Measurements from ENCODE around the gene HCFC1. TPM values are rescaled to one million over a fixed set of nuclear protein-coding genes. Genes with fewer than 3 reads are reported as not detected.
"Not testable (repeated sequence)": the region's sequence is repeated elsewhere in the genome, so short reads cannot be mapped to it uniquely, and the experiment has no call there.

Gene HCFC1
- total and polyA plus RNA-seq, 5 experiments from 2014 or later, result 3.3 to 64.9 (median 11.9) TPM

- ATAC-seq (no peak), DNase-seq (no peak)
- H3K27ac Mint-ChIP-seq, result no peak overlapping the region
- H3K9me3 Mint-ChIP-seq, result no peaks in the 10 kb centered on the region
- no peak overlapping the region for H3K4me3 Mint-ChIP-seq
- peaks cover 6 to 23% (median 20%) of the 10 kb centered on the region in 4 donors for H3K4me1 Mint-ChIP-seq
- POLR2A ChIA-PET, result interaction anchor here (0.6 to 1.3 kb wide), 2 partner anchors 10 kb away, joined by 3 read pairs; no protein-coding TSS in a partner anchor
- H3K27me3 Mint-ChIP-seq, result no peaks in the 10 kb centered on the region
- H3K36me3 Mint-ChIP-seq, result no peaks in the 10 kb centered on the region
Measured at GRCh38 chrX:154000051-154000450, 28.4 kb upstream of the HCFC1 start.

- H3K9me3 Mint-ChIP-seq, result no peaks in the 10 kb centered on the region
- DNase-seq (no peak), ATAC-seq (no peak)
- POLR2A ChIA-PET, result interaction anchor here (0.6 kb wide), 1 partner anchor 11 kb away, joined by 3 read pairs; no protein-coding TSS in a partner anchor
- no peaks in the 10 kb centered on the region for H3K36me3 Mint-ChIP-seq
- H3K4me1 Mint-ChIP-seq, result peaks cover 6 to 23% (median 19%) of the 10 kb centered on the region in 4 donors
- no peak overlapping the region for H3K27ac Mint-ChIP-seq
- no peak overlapping the region for H3K4me3 Mint-ChIP-seq
- no peaks in the 10 kb centered on the region for H3K27me3 Mint-ChIP-seq
Measured at GRCh38 chrX:153999359-154000037, 27.9 kb upstream of the HCFC1 start.

GRCh38 chrX:153995504-153995903, 23.9 kb upstream of the HCFC1 start:
- Mint-ChIP-seq H3K27ac (peak overlapping the region in 1 of 10 donors; percentile 59), H3K27me3 (no peaks in the 10 kb centered on the region), H3K9me3 (peaks cover 0 to 2% (median 0%) of the 10 kb centered on the region in 9 donors), H3K4me1 (peaks cover 0 to 14% (median 7%) of the 10 kb centered on the region in 4 donors), H3K36me3 (no peaks in the 10 kb centered on the region), H3K4me3 (no peak overlapping the region)
- ATAC-seq, result no peak
- POLR2A ChIA-PET, result interaction anchor here (0.6 kb wide), 1 partner anchor 14 kb away, joined by 7 read pairs; no protein-coding TSS in a partner anchor
- no peak for DNase-seq

- ATAC-seq, H3K9me3 Mint-ChIP-seq, POLR2A ChIA-PET, H3K27ac Mint-ChIP-seq, H3K4me3 Mint-ChIP-seq, DNase-seq, H3K27me3 Mint-ChIP-seq, H3K36me3 Mint-ChIP-seq: not testable (repeated sequence)
- peaks cover 3 to 25% (median 17%) of the 10 kb centered on the region in 4 donors for H3K4me1 Mint-ChIP-seq
Measured at GRCh38 chrX:153994398-153994797, 22.8 kb upstream of the HCFC1 start.

- Mint-ChIP-seq H3K9me3 (peaks cover 0 to 2% (median 0%) of the 10 kb centered on the region in 9 donors), H3K4me3 (no peak overlapping the region), H3K36me3 (no peaks in the 10 kb centered on the region), H3K27ac (no peak overlapping the region), H3K27me3 (no peaks in the 10 kb centered on the region), H3K4me1 (peaks cover 3 to 27% (median 19%) of the 10 kb centered on the region in 4 donors)
- ATAC-seq, result no peak
- POLR2A ChIA-PET, result interaction anchor here (0.7 to 0.9 kb wide), 2 partner anchors 19 to 50 kb away, joined by 3 to 4 read pairs; no protein-coding TSS in a partner anchor
- no peak for DNase-seq
Measured at GRCh38 chrX:153993978-153994377, 22.4 kb upstream of the HCFC1 start.

GRCh38 chrX:153993079-153993478, 21.5 kb upstream of the HCFC1 start:
- DNase-seq (no peak), ATAC-seq (no peak)
- H3K4me1 Mint-ChIP-seq, result peaks cover 3 to 29% (median 20%) of the 10 kb centered on the region in 4 donors
- POLR2A ChIA-PET, result interaction anchor here (0.9 kb wide), 1 partner anchor 20 kb away, joined by 3 read pairs; no protein-coding TSS in a partner anchor
- H3K27me3 Mint-ChIP-seq, result no peaks in the 10 kb centered on the region
- peaks cover 0 to 2% (median 0%) of the 10 kb centered on the region in 9 donors for H3K9me3 Mint-ChIP-seq
- peak overlapping the region in 2 of 10 donors; percentile 33 to 57 for H3K27ac Mint-ChIP-seq
- H3K36me3 Mint-ChIP-seq, result no peaks in the 10 kb centered on the region
- peak overlapping the region in 1 of 10 donors; percentile 19 for H3K4me3 Mint-ChIP-seq

- H3K27ac Mint-ChIP-seq, result peak overlapping the region in 1 of 10 donors; percentile 48
- H3K36me3 Mint-ChIP-seq, result no peaks in the 10 kb centered on the region
- no peak for DNase-seq
- no peaks in the 10 kb centered on the region for H3K27me3 Mint-ChIP-seq
- H3K9me3 Mint-ChIP-seq, result peaks cover 0 to 2% (median 0%) of the 10 kb centered on the region in 9 donors
- POLR2A ChIA-PET, result interaction anchor here (0.8 to 1.9 kb wide), 2 partner anchors 11 to 21 kb away, joined by 7 to 10 read pairs; partner anchors contain the start of gene HCFC1
- H3K4me1 Mint-ChIP-seq, result peaks cover 3 to 32% (median 20%) of the 10 kb centered on the region in 4 donors
- H3K4me3 Mint-ChIP-seq, result no peak overlapping the region
- no peak for ATAC-seq
Measured at GRCh38 chrX:153992180-153992579, 20.6 kb upstream of the HCFC1 start.

GRCh38 chrX:153991013-153991580, 19.5 kb upstream of the HCFC1 start:
- DNase-seq, result no peak
- no peaks in the 10 kb centered on the region for H3K36me3 Mint-ChIP-seq
- peak overlapping the region in 5 of 10 donors; percentile 39 to 70 (median 58) for H3K4me3 Mint-ChIP-seq
- POLR2A ChIA-PET, result interaction anchor here (1.7 to 1.9 kb wide), 2 partner anchors 10 to 22 kb away, joined by 7 read pairs; no protein-coding TSS in a partner anchor
- peak overlapping the region in 9 of 10 donors; percentile 29 to 92 (median 77) for H3K27ac Mint-ChIP-seq
- peaks cover 0 to 2% (median 0%) of the 10 kb centered on the region in 9 donors for H3K9me3 Mint-ChIP-seq
- peaks cover 3 to 39% (median 23%) of the 10 kb centered on the region in 4 donors for H3K4me1 Mint-ChIP-seq
- no peak for ATAC-seq
- H3K27me3 Mint-ChIP-seq, result no peaks in the 10 kb centered on the region

GRCh38 chrX:153989973-153990655, 18.5 kb upstream of the HCFC1 start:
- Mint-ChIP-seq H3K27ac (peak overlapping the region; percentile 78 to 92 (median 90)), H3K27me3 (no peaks in the 10 kb centered on the region), H3K4me1 (peaks cover 3 to 40% (median 24%) of the 10 kb centered on the region in 4 donors), H3K36me3 (no peaks in the 10 kb centered on the region), H3K4me3 (peak overlapping the region; percentile 50 to 85 (median 71)), H3K9me3 (peaks cover 0 to 2% (median 0%) of the 10 kb centered on the region in 9 donors)
- POLR2A ChIA-PET, result interaction anchor here (0.7 to 1.8 kb wide), 10 partner anchors 9 to 63 kb away, joined by 3 to 11 read pairs (median 4); partner anchors contain the start of genes HCFC1 and TMEM187
- peak; percentile 59 to 74 for ATAC-seq
- peak in 3 of 10 donors; percentile 36 to 55 (median 54) for DNase-seq

GRCh38 chrX:153988493-153988892, 16.9 kb upstream of the HCFC1 start:
- Mint-ChIP-seq H3K27me3 (no peaks in the 10 kb centered on the region), H3K36me3 (no peaks in the 10 kb centered on the region), H3K4me3 (no peak overlapping the region), H3K27ac (peak overlapping the region in 3 of 10 donors; percentile 43 to 70 (median 67)), H3K4me1 (peaks cover 7 to 54% (median 37%) of the 10 kb centered on the region in 4 donors), H3K9me3 (peaks cover 0 to 2% (median 0%) of the 10 kb centered on the region in 9 donors)
- POLR2A ChIA-PET, result interaction anchor here (0.6 kb wide), 1 partner anchor 102 kb away, joined by 4 read pairs; no protein-coding TSS in a partner anchor
- ATAC-seq (no peak), DNase-seq (no peak)

- Mint-ChIP-seq H3K4me3 (peak overlapping the region; percentile 63 to 86 (median 82)), H3K27me3 (no peaks in the 10 kb centered on the region), H3K36me3 (no peaks in the 10 kb centered on the region), H3K9me3 (no peaks in the 10 kb centered on the region), H3K4me1 (peaks cover 15 to 60% (median 47%) of the 10 kb centered on the region in 4 donors), H3K27ac (peak overlapping the region; percentile 79 to 98 (median 97))
- POLR2A ChIA-PET, result interaction anchor here (1.1 to 4.6 kb wide), 6 partner anchors 12 to 111 kb away, joined by 3 to 69 read pairs (median 7); partner anchors contain the start of genes HCFC1, IRAK1 and TMEM187
- ATAC-seq, result peak; percentile 50 to 62
- peak in 5 of 10 donors; percentile 24 to 70 (median 46) for DNase-seq
Measured at GRCh38 chrX:153984351-153985178, 12.9 kb upstream of the HCFC1 start.
